WTC11 (cell line): ENCODE data around the gene PRRT4. TPM values are rescaled to one million over a fixed set of nuclear protein-coding genes. Genes with fewer than 3 reads are reported as not detected.

Experiments used
- ATAC-seq: fragments of 200-7000 bp; cut with Tn5 transposase; 2 replicates; pipeline ENCODE4 v1.10.0; 2021; ENCODE audit warnings: mild to moderate bottlenecking, moderate library complexity
- CTCF ChIA-PET: fragments of 300-600 bp; sonication (Branson Sonifier 250); formaldehyde crosslinking; loops from one replicate; lab custom pipeline; 2021; ENCODE audit warnings: antibody characterized with exemption; lab: Charles Lee
- POLR2A ChIA-PET: fragments of 350-600 bp; sonication (Branson Sonifier 250); formaldehyde crosslinking; loops from one replicate; lab custom pipeline; 2021; ENCODE audit warnings: antibody characterized with exemption; lab: Charles Lee
- DNase-seq: peaks from one replicate; pipeline ENCODE4 v3.0.0; 2021; ENCODE audit warnings: low spot score
- H3K27ac Mint-ChIP-seq: 2 replicates; pipeline ENCODE4 v1.8.0; 2021; ENCODE audit warnings: mixed read lengths
- H3K27me3 Mint-ChIP-seq: 2 replicates; pipeline ENCODE4 v1.8.0; 2021; ENCODE audit warnings: low read depth, mild to moderate bottlenecking, moderate library complexity, mixed read lengths
- H3K36me3 Mint-ChIP-seq: 2 replicates; pipeline ENCODE4 v1.8.0; 2021; ENCODE audit warnings: mixed read lengths
- H3K4me1 Mint-ChIP-seq: 2 replicates; pipeline ENCODE4 v1.8.0; 2022; ENCODE audit warnings: mixed read lengths
- H3K4me3 Mint-ChIP-seq: 2 replicates; pipeline ENCODE4 v1.8.0; 2021; ENCODE audit warnings: mild to moderate bottlenecking, moderate library complexity, mixed read lengths
- H3K9me3 Mint-ChIP-seq: 2 replicates; pipeline ENCODE4 v1.8.0; 2021; ENCODE audit warnings: mixed read lengths
- ATF1 ChIP-seq: sonication (generic); formaldehyde crosslinking; IDR thresholded peaks from 2 replicates; pipeline ENCODE4 v1.8.1; 2023; ENCODE audit warnings: mild to moderate bottlenecking, moderate library complexity, missing genetic modification reagents
- CREB1 ChIP-seq: sonication (generic); formaldehyde crosslinking; IDR thresholded peaks from 2 replicates; pipeline ENCODE4 v1.8.0; 2023; ENCODE audit warnings: mild to moderate bottlenecking, missing genetic modification reagents
- CREM ChIP-seq: sonication (generic); formaldehyde crosslinking; IDR thresholded peaks from 2 replicates; pipeline ENCODE4 v1.8.1; 2022; ENCODE audit warnings: mild to moderate bottlenecking, missing genetic modification reagents, moderate library complexity
- FOXP1 ChIP-seq: sonication (generic); formaldehyde crosslinking; IDR thresholded peaks from 2 replicates; pipeline ENCODE4 v1.8.0; 2022; ENCODE audit warnings: missing genetic modification reagents, mild to moderate bottlenecking, moderate library complexity, borderline replicate concordance
- GRHL2 ChIP-seq: fragments of 250-450 bp; sonication (Bioruptor Pico); IDR thresholded peaks from 2 replicates; pipeline ENCODE4 v1.8.0; 2022; ENCODE audit warnings: mild to moderate bottlenecking, moderate library complexity; ENCODE audit not compliant: insufficient replicate concordance, severe bottlenecking
- IRF2 ChIP-seq: sonication (generic); formaldehyde crosslinking; IDR thresholded peaks from 2 replicates; pipeline ENCODE4 v1.8.0; 2022; ENCODE audit warnings: low read depth, missing genetic modification reagents, borderline replicate concordance
- OVOL2 ChIP-seq: fragments of 250-450 bp; sonication (Bioruptor Pico); IDR thresholded peaks from 2 replicates; pipeline ENCODE4 v1.9.0; 2021; ENCODE audit warnings: mild to moderate bottlenecking, borderline replicate concordance
- RELA ChIP-seq: sonication (generic); formaldehyde crosslinking; IDR thresholded peaks from 2 replicates; pipeline ENCODE4 v1.8.1; 2022; ENCODE audit warnings: missing genetic modification reagents, mild to moderate bottlenecking, borderline replicate concordance
- SMAD4 ChIP-seq: sonication (generic); formaldehyde crosslinking; IDR thresholded peaks from 2 replicates; pipeline ENCODE4 v1.8.0; 2022; ENCODE audit warnings: mild to moderate bottlenecking, missing genetic modification reagents
- ZNF232 ChIP-seq: sonication (generic); formaldehyde crosslinking; IDR thresholded peaks from 2 replicates; pipeline ENCODE4 v1.8.0; 2022; ENCODE audit warnings: mild to moderate bottlenecking, missing genetic modification reagents
- ZNF396 ChIP-seq: fragments of 250-450 bp; sonication (Bioruptor Pico); IDR thresholded peaks from 2 replicates; pipeline ENCODE4 v1.8.0; 2021; ENCODE audit warnings: mild to moderate bottlenecking, moderate library complexity, borderline replicate concordance
- ZNF423 ChIP-seq: fragments of 250-450 bp; sonication (Bioruptor Pico); IDR thresholded peaks from 2 replicates; pipeline ENCODE4 v2.1.2; 2022; ENCODE audit warnings: mild to moderate bottlenecking, moderate library complexity
- total RNA-seq: library from RNA; stranded (reverse); gene quantifications from 3 replicates; pipeline ENCODE4 v1.2.3, GENCODE V29; 2021
- TF ChIP-seq, protein P1 (sequence below): sonication (generic); formaldehyde crosslinking; IDR thresholded peaks from 2 replicates; pipeline ENCODE4 v1.8.1; 2022; ENCODE audit warnings: low read depth, mild to moderate bottlenecking, moderate library complexity, missing genetic modification reagents, borderline replicate concordance
- TF ChIP-seq, protein P2 (sequence below): sonication (generic); formaldehyde crosslinking; IDR thresholded peaks from 2 replicates; pipeline ENCODE4 v1.8.1; 2022; ENCODE audit warnings: mild to moderate bottlenecking, moderate library complexity, missing genetic modification reagents
- TF ChIP-seq, protein P3 (sequence below): fragments of 250-450 bp; sonication (Bioruptor Pico); IDR thresholded peaks from 2 replicates; pipeline ENCODE4 v1.9.0; 2021; ENCODE audit warnings: moderate library complexity, mild to moderate bottlenecking, inconsistent platforms, borderline replicate concordance
- TF ChIP-seq, protein P4 (sequence below): sonication (generic); formaldehyde crosslinking; IDR thresholded peaks from 2 replicates; pipeline ENCODE4 v1.8.0; 2023; ENCODE audit warnings: missing genetic modification reagents, mild to moderate bottlenecking, borderline replicate concordance
- TF ChIP-seq, protein P5 (sequence below): sonication (generic); formaldehyde crosslinking; IDR thresholded peaks from 2 replicates; pipeline ENCODE4 v1.8.0; 2022; ENCODE audit warnings: mild to moderate bottlenecking, missing genetic modification reagents
- TF ChIP-seq, protein P6 (sequence below): fragments of 250-450 bp; sonication (Bioruptor Pico); IDR thresholded peaks from 2 replicates; pipeline ENCODE4 v1.9.0; 2021; ENCODE audit warnings: mild to moderate bottlenecking, borderline replicate concordance
- TF ChIP-seq, protein P7 (sequence below): fragments of 200-600 bp; IDR thresholded peaks from 2 replicates; pipeline ENCODE4 v1.8.0; 2022; ENCODE audit warnings: antibody characterized with exemption

PRRT4 gene
- total RNA-seq, 1 experiment from 2014 or later = 1.2 TPM

DNA sequence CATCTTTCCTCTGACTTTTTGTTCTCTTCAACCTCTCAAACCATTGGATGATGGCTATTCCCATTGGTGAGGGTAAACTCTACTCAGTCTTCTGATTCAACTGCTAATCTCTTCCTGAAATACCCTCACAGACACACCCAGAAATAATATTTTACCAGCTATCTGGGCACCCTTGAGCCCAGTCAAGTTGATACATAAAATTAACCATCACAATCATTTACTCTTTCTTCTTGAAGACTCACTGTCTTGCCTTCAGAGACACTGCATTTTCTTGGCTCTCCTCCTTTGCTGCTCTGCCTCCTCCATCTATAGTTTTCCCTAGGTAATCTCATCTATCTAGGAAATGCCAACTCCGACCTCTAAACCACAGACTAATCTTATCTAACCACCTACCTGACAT is 12.6 kb upstream of the PRRT4 start:
- Mint-ChIP-seq H3K4me3 (no peak overlapping the region), H3K27ac (no peak overlapping the region), H3K9me3 (peaks cover 5% of the 10 kb centered on the region), H3K36me3 (no peaks in the 10 kb centered on the region), H3K27me3 (peaks cover 38% of the 10 kb centered on the region), H3K4me1 (no peaks in the 10 kb centered on the region)
- ChIA-PET CTCF (interaction anchor here (0.7 to 1.0 kb wide), 2 partner anchors 14 kb away, joined by 3 to 4 read pairs; no protein-coding TSS in a partner anchor), POLR2A (no interaction called here)
- DNase-seq (no peak), ATAC-seq (no peak)
- no peak for TF ChIP-seq ZNF232 (CRISPR knock-in tag)
- TF ChIP-seq, protein P1, sequence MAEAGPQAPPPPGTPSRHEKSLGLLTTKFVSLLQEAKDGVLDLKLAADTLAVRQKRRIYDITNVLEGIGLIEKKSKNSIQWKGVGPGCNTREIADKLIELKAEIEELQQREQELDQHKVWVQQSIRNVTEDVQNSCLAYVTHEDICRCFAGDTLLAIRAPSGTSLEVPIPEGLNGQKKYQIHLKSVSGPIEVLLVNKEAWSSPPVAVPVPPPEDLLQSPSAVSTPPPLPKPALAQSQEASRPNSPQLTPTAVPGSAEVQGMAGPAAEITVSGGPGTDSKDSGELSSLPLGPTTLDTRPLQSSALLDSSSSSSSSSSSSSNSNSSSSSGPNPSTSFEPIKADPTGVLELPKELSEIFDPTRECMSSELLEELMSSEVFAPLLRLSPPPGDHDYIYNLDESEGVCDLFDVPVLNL (CRISPR knock-in tag) = no peak
- TF ChIP-seq IRF2 (CRISPR knock-in tag) = no peak
- TF ChIP-seq, protein P2, sequence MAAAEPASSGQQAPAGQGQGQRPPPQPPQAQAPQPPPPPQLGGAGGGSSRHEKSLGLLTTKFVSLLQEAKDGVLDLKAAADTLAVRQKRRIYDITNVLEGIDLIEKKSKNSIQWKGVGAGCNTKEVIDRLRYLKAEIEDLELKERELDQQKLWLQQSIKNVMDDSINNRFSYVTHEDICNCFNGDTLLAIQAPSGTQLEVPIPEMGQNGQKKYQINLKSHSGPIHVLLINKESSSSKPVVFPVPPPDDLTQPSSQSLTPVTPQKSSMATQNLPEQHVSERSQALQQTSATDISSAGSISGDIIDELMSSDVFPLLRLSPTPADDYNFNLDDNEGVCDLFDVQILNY (CRISPR knock-in tag) = no peak
- TF ChIP-seq, protein P3, sequence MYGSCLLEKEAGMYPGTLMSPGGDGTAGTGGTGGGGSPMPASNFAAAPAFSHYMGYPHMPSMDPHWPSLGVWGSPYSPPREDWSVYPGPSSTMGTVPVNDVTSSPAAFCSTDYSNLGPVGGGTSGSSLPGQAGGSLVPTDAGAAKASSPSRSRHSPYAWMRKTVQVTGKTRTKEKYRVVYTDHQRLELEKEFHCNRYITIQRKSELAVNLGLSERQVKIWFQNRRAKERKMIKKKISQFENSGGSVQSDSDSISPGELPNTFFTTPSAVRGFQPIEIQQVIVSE (CRISPR knock-in tag) = no peak
- TF ChIP-seq, protein P4, sequence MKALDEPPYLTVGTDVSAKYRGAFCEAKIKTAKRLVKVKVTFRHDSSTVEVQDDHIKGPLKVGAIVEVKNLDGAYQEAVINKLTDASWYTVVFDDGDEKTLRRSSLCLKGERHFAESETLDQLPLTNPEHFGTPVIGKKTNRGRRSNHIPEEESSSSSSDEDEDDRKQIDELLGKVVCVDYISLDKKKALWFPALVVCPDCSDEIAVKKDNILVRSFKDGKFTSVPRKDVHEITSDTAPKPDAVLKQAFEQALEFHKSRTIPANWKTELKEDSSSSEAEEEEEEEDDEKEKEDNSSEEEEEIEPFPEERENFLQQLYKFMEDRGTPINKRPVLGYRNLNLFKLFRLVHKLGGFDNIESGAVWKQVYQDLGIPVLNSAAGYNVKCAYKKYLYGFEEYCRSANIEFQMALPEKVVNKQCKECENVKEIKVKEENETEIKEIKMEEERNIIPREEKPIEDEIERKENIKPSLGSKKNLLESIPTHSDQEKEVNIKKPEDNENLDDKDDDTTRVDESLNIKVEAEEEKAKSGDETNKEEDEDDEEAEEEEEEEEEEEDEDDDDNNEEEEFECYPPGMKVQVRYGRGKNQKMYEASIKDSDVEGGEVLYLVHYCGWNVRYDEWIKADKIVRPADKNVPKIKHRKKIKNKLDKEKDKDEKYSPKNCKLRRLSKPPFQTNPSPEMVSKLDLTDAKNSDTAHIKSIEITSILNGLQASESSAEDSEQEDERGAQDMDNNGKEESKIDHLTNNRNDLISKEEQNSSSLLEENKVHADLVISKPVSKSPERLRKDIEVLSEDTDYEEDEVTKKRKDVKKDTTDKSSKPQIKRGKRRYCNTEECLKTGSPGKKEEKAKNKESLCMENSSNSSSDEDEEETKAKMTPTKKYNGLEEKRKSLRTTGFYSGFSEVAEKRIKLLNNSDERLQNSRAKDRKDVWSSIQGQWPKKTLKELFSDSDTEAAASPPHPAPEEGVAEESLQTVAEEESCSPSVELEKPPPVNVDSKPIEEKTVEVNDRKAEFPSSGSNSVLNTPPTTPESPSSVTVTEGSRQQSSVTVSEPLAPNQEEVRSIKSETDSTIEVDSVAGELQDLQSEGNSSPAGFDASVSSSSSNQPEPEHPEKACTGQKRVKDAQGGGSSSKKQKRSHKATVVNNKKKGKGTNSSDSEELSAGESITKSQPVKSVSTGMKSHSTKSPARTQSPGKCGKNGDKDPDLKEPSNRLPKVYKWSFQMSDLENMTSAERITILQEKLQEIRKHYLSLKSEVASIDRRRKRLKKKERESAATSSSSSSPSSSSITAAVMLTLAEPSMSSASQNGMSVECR (CRISPR knock-in tag) = no peak
- no peak for TF ChIP-seq ZNF423 (CRISPR knock-in tag)
- no peak for TF ChIP-seq CREM (CRISPR knock-in tag)
- no peak for TF ChIP-seq GRHL2
- no peak for TF ChIP-seq SMAD4 (CRISPR knock-in tag)
- no peak for TF ChIP-seq ZNF396

DNA sequence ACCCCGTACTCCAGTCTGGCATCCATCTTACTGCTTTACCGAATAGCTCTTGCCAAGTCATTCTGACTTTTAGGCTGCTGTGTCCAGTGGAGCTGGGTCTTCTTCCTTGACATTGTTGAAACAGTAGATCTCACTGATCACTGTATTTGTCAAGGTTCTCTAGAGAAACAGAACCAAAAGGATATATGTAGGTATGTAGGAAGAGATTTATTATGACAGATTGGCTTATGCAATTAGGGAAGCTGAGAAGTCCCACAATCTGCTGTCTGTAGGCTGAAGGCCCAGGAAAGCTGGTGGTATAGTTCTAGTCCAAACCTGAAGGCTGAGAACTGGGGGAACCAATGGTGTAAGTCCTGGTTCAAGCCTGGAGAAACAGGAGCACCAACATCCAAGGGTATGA is 12.1 kb upstream of the PRRT4 start:
- no peak overlapping the region for H3K27ac Mint-ChIP-seq
- H3K27me3 Mint-ChIP-seq = peaks cover 35% of the 10 kb centered on the region
- DNase-seq (peak; percentile 1), ATAC-seq (no peak)
- H3K36me3 Mint-ChIP-seq = no peaks in the 10 kb centered on the region
- H3K4me3 Mint-ChIP-seq = no peak overlapping the region
- POLR2A ChIA-PET = no interaction called here
- CTCF ChIA-PET = interaction anchor here (0.6 to 2.9 kb wide), 3 partner anchors 7 to 1047 kb away, joined by 3 to 30 read pairs (median 4); no protein-coding TSS in a partner anchor
- H3K4me1 Mint-ChIP-seq = no peaks in the 10 kb centered on the region
- peaks cover 5% of the 10 kb centered on the region for H3K9me3 Mint-ChIP-seq
- TF ChIP-seq CREB1 (CRISPR knock-in tag) (no peak), OVOL2 (CRISPR knock-in tag) (no peak), ATF1 (CRISPR knock-in tag) (no peak), RELA (CRISPR knock-in tag) (no peak), IRF2 (CRISPR knock-in tag) (no peak), FOXP1 (CRISPR knock-in tag) (no peak)
- TF ChIP-seq, protein P5, sequence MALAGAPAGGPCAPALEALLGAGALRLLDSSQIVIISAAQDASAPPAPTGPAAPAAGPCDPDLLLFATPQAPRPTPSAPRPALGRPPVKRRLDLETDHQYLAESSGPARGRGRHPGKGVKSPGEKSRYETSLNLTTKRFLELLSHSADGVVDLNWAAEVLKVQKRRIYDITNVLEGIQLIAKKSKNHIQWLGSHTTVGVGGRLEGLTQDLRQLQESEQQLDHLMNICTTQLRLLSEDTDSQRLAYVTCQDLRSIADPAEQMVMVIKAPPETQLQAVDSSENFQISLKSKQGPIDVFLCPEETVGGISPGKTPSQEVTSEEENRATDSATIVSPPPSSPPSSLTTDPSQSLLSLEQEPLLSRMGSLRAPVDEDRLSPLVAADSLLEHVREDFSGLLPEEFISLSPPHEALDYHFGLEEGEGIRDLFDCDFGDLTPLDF = no peak
- TF ChIP-seq, protein P2 (CRISPR knock-in tag) = no peak
- TF ChIP-seq, protein P6, sequence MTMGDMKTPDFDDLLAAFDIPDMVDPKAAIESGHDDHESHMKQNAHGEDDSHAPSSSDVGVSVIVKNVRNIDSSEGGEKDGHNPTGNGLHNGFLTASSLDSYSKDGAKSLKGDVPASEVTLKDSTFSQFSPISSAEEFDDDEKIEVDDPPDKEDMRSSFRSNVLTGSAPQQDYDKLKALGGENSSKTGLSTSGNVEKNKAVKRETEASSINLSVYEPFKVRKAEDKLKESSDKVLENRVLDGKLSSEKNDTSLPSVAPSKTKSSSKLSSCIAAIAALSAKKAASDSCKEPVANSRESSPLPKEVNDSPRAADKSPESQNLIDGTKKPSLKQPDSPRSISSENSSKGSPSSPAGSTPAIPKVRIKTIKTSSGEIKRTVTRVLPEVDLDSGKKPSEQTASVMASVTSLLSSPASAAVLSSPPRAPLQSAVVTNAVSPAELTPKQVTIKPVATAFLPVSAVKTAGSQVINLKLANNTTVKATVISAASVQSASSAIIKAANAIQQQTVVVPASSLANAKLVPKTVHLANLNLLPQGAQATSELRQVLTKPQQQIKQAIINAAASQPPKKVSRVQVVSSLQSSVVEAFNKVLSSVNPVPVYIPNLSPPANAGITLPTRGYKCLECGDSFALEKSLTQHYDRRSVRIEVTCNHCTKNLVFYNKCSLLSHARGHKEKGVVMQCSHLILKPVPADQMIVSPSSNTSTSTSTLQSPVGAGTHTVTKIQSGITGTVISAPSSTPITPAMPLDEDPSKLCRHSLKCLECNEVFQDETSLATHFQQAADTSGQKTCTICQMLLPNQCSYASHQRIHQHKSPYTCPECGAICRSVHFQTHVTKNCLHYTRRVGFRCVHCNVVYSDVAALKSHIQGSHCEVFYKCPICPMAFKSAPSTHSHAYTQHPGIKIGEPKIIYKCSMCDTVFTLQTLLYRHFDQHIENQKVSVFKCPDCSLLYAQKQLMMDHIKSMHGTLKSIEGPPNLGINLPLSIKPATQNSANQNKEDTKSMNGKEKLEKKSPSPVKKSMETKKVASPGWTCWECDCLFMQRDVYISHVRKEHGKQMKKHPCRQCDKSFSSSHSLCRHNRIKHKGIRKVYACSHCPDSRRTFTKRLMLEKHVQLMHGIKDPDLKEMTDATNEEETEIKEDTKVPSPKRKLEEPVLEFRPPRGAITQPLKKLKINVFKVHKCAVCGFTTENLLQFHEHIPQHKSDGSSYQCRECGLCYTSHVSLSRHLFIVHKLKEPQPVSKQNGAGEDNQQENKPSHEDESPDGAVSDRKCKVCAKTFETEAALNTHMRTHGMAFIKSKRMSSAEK = no peak
- TF ChIP-seq, protein P7, sequence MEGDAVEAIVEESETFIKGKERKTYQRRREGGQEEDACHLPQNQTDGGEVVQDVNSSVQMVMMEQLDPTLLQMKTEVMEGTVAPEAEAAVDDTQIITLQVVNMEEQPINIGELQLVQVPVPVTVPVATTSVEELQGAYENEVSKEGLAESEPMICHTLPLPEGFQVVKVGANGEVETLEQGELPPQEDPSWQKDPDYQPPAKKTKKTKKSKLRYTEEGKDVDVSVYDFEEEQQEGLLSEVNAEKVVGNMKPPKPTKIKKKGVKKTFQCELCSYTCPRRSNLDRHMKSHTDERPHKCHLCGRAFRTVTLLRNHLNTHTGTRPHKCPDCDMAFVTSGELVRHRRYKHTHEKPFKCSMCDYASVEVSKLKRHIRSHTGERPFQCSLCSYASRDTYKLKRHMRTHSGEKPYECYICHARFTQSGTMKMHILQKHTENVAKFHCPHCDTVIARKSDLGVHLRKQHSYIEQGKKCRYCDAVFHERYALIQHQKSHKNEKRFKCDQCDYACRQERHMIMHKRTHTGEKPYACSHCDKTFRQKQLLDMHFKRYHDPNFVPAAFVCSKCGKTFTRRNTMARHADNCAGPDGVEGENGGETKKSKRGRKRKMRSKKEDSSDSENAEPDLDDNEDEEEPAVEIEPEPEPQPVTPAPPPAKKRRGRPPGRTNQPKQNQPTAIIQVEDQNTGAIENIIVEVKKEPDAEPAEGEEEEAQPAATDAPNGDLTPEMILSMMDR = no peak
